Endothelial cell of umbilical vein (primary cell): ENCODE measurements around the gene PPM1F. TPM values are rescaled to one million over a fixed set of nuclear protein-coding genes. Genes with fewer than 3 reads are reported as not detected.

ENCODE experiments used
- BruUV-seq: library from RNA; stranded (reverse); fragments of 400-500 nt; replicated peaks from 2 replicates; lab custom pipeline; 2021; lab: Mats Ljungman, UMichigan
- CTCF ChIA-PET: fragments of 300-600, 350-600 bp; sonication (Branson Sonifier 250); formaldehyde crosslinking; loops from one replicate; lab custom pipeline; 2021; ENCODE audit warnings: antibody characterized with exemption, inconsistent platforms; lab: Charles Lee
- POLR2A ChIA-PET: fragments of 300-600, 350-600 bp; sonication (Branson Sonifier 250); formaldehyde crosslinking; loops from one replicate; lab custom pipeline; 2021; ENCODE audit warnings: antibody characterized with exemption, inconsistent platforms; lab: Charles Lee
- DNase-seq: peaks from one replicate; pipeline ENCODE4 v3.0.0-alpha.2; 2011; ENCODE audit warnings: low read depth, low spot score
- FAIRE-seq: peaks from 2 replicates; lab custom pipeline; 2011; peaks lifted over from hg19 to GRCh38; lab: Jason Lieb, UNC
- H2AFZ ChIP-seq: 2 replicates; pipeline ENCODE4 v1.6.0; 2012; ENCODE audit warnings: low read depth, low read length, control low read depth, inconsistent platforms
- H3K27ac ChIP-seq: 2 replicates; pipeline ENCODE4 v1.5.1; 2011; ENCODE audit warnings: low read depth, mild to moderate bottlenecking, control low read depth, low read length, moderate library complexity; ENCODE audit not compliant: insufficient read depth
- H3K27me3 ChIP-seq, 2 experiments: 2 replicates each; pipeline versions ENCODE4 v1.6.0 to v1.6.1; 2011; ENCODE audit warnings: low read length in 2 of 2, mixed read lengths in 1 of 2; ENCODE audit not compliant: control insufficient read depth in 2 of 2, insufficient read depth in 2 of 2
- H3K36me3 ChIP-seq, 2 experiments: 2 replicates in 1 of 2; 3 replicates in 1 of 2; pipeline ENCODE4 v1.5.1; 2011; ENCODE audit warnings: low read length in 2 of 2, mild to moderate bottlenecking in 1 of 2, moderate library complexity in 1 of 2; ENCODE audit not compliant: control insufficient read depth in 2 of 2, insufficient read depth in 2 of 2; ENCODE audit errors: extremely low read depth in 1 of 2
- H3K4me1 ChIP-seq: 3 replicates; pipeline ENCODE4 v1.5.1; 2011; ENCODE audit warnings: mild to moderate bottlenecking, low read length; ENCODE audit not compliant: control insufficient read depth, insufficient read depth; ENCODE audit errors: extremely low read depth
- H3K4me2 ChIP-seq: 2 replicates; pipeline ENCODE4 v1.6.1; 2011; ENCODE audit warnings: low read length, control low read depth, mixed read lengths; ENCODE audit not compliant: insufficient read depth
- H3K4me3 ChIP-seq, 3 experiments: fragments of 200-600 bp in 1 of 3; sonication (generic), shearing (Covaris generic) in 1 of 3; replicated peaks in 1 of 3; 2 replicates each; pipeline ENCODE4 v1.5.1; 2011 to 2016; ENCODE audit warnings: control low read depth in 3 of 3, low read length in 3 of 3, mild to moderate bottlenecking in 2 of 3, inconsistent platforms in 1 of 3, low read depth in 1 of 3, moderate library complexity in 1 of 3; ENCODE audit not compliant: insufficient read depth in 1 of 3
- H3K79me2 ChIP-seq: 2 replicates; pipeline ENCODE4 v1.6.0; 2012; ENCODE audit warnings: low read length, inconsistent platforms; ENCODE audit not compliant: control insufficient read depth, insufficient read depth
- H3K9ac ChIP-seq: replicated peaks from 2 replicates; pipeline ENCODE3; 2011; ENCODE audit warnings: low read length, control low read depth; ENCODE audit not compliant: insufficient read depth; ENCODE audit errors: extremely low read depth
- H3K9me1 ChIP-seq: replicated peaks from 3 replicates; pipeline ENCODE4 v1.6.0; 2011; ENCODE audit warnings: mild to moderate bottlenecking, low read length; ENCODE audit not compliant: control insufficient read depth, insufficient read depth; ENCODE audit errors: extremely low read depth
- H3K9me3 ChIP-seq: replicated peaks from 2 replicates; pipeline ENCODE4 v1.5.1; 2012; ENCODE audit warnings: low read length, inconsistent platforms; ENCODE audit not compliant: control insufficient read depth, insufficient read depth
- H4K20me1 ChIP-seq: replicated peaks from 2 replicates; pipeline ENCODE3; 2011; ENCODE audit warnings: mild to moderate bottlenecking, low read length; ENCODE audit not compliant: control insufficient read depth, insufficient read depth; ENCODE audit errors: extremely low read depth
- EZH2 ChIP-seq: IDR thresholded peaks from 2 replicates; pipeline ENCODE4 v1.6.1; 2012; ENCODE audit warnings: borderline replicate concordance, low read depth, mild to moderate bottlenecking, moderate library complexity, low read length, inconsistent platforms; ENCODE audit not compliant: severe bottlenecking
- FOS ChIP-seq: IDR thresholded peaks from 2 replicates; pipeline ENCODE4 v1.6.1; 2011; ENCODE audit warnings: mild to moderate bottlenecking, low read length, moderate library complexity, borderline replicate concordance; ENCODE audit not compliant: insufficient read depth
- GATA2 ChIP-seq: IDR thresholded peaks from 2 replicates; pipeline ENCODE4 v1.7.0; 2011; ENCODE audit warnings: low read depth, mild to moderate bottlenecking, moderate library complexity, mixed read lengths, low read length; ENCODE audit not compliant: insufficient read length, insufficient read depth
- JUN ChIP-seq: IDR thresholded peaks from 2 replicates; pipeline ENCODE4 v1.6.1; 2011; ENCODE audit warnings: borderline replicate concordance, low read depth; ENCODE audit not compliant: insufficient read length, insufficient read depth
- MYC ChIP-seq: IDR thresholded peaks from one replicate; pipeline ENCODE4 v1.6.1; 2011; ENCODE audit warnings: mild to moderate bottlenecking, low read depth, low read length
- POLR2A ChIP-seq: IDR thresholded peaks from 2 replicates; pipeline ENCODE4 v1.6.1; 2012; ENCODE audit warnings: low read depth, mild to moderate bottlenecking, control low read depth, low read length
- POLR2AphosphoS5 ChIP-seq: IDR thresholded peaks from 2 replicates; pipeline ENCODE4 v1.6.1; 2012; ENCODE audit warnings: low read depth, mild to moderate bottlenecking, control low read depth, low read length, moderate library complexity; ENCODE audit not compliant: insufficient read depth
- dilution Hi-C: fragments of 300-500 bp; cut with MboI; formaldehyde crosslinking; loops from one replicate; pipeline ENCODE4 v1.15.0; 2019; ENCODE audit warnings: low sequenced_read_pairs; ENCODE audit not compliant: extremely low pct_ligation_motif_present
- intact Hi-C: fragments of 100-400 bp; cut with micrococcal nuclease; formaldehyde crosslinking; loops from one replicate; pipeline ENCODE4 v1.10.0; 2022
- polyA plus RNA-seq, 4 experiments: library from polyadenylated mRNA; depleted of rRNA in 3 of 4; stranded (reverse) in 3 of 4; unstranded in 1 of 4; fragments of >200 nt; gene quantifications; 2 replicates each; pipeline versions ENCODE4 v1.2.1 to v1.2.3, GENCODE V29; 2011 to 2012; ENCODE audit warnings: missing spikeins in 1 of 4
- total RNA-seq: library from RNA; stranded (reverse); gene quantifications from 2 replicates; pipeline ENCODE4 v1.2.3, GENCODE V29; 2021
- TF ChIP-seq, protein P1 (sequence below), 2 donors: IDR thresholded peaks; 1 replicate in 1 of 2; 2 replicates in 1 of 2; pipeline ENCODE4 v1.5.1; 2011; ENCODE audit warnings: low read length in 2 of 2, mild to moderate bottlenecking in 2 of 2, moderate library complexity in 2 of 2, control low read depth in 1 of 2, inconsistent platforms in 1 of 2, low read depth in 1 of 2; ENCODE audit not compliant: insufficient read depth in 1 of 2; ENCODE audit errors: extremely low read depth in 1 of 2
- TF ChIP-seq, protein P2 (sequence below): IDR thresholded peaks from 2 replicates; pipeline ENCODE4 v1.6.1; 2011; ENCODE audit not compliant: insufficient read depth, insufficient read length

Gene PPM1F
- total and polyA plus RNA-seq, 2 donors (not counting 3 experiments of a cell fraction or from before 2014, with no cell fraction given): 107 to 178 TPM

- Histone ChIP-seq H3K27ac (no peak overlapping the region), H2AFZ (no peak overlapping the region), H3K4me3 (no peak overlapping the region), H3K4me2 (no peak overlapping the region), H3K9me1 (no peaks in the 10 kb centered on the region), H3K36me3 (no peaks in the 10 kb centered on the region), H3K9ac (no peak overlapping the region), H4K20me1 (no peaks in the 10 kb centered on the region), H3K79me2 (no peaks in the 10 kb centered on the region), H3K4me1 (no peaks in the 10 kb centered on the region), H3K27me3 (peaks cover 1 to 16% of the 10 kb centered on the region in 2 experiments), H3K9me3 (no peaks in the 10 kb centered on the region)
- CTCF ChIA-PET: interaction anchor here (1.1 to 1.5 kb wide), 2 partner anchors 12 kb away, joined by 3 to 4 read pairs; no protein-coding TSS in a partner anchor
- POLR2A ChIA-PET: no interaction called here
- no peak for FAIRE-seq
- TF ChIP-seq POLR2A (no peak), EZH2 (no peak), POLR2AphosphoS5 (no peak), JUN (no peak), MYC (no peak), FOS (no peak), GATA2 (no peak)
- TF ChIP-seq, protein P1, sequence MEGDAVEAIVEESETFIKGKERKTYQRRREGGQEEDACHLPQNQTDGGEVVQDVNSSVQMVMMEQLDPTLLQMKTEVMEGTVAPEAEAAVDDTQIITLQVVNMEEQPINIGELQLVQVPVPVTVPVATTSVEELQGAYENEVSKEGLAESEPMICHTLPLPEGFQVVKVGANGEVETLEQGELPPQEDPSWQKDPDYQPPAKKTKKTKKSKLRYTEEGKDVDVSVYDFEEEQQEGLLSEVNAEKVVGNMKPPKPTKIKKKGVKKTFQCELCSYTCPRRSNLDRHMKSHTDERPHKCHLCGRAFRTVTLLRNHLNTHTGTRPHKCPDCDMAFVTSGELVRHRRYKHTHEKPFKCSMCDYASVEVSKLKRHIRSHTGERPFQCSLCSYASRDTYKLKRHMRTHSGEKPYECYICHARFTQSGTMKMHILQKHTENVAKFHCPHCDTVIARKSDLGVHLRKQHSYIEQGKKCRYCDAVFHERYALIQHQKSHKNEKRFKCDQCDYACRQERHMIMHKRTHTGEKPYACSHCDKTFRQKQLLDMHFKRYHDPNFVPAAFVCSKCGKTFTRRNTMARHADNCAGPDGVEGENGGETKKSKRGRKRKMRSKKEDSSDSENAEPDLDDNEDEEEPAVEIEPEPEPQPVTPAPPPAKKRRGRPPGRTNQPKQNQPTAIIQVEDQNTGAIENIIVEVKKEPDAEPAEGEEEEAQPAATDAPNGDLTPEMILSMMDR (IDR thresholded peaks at IDR 0.05; ENCODE audit: extremely low read depth in 1 of 2, insufficient read depth in 1 of 2, low read depth in 1 of 2, low read length in 2 of 2): no peak
- TF ChIP-seq, protein P2, sequence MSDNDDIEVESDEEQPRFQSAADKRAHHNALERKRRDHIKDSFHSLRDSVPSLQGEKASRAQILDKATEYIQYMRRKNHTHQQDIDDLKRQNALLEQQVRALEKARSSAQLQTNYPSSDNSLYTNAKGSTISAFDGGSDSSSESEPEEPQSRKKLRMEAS: no peak
- no peak for DNase-seq
- intact Hi-C loops: no loop called here
- no TSS peak for BruUV-seq
- dilution Hi-C loops: no loop called here
These were observed 43.6 kb upstream of the PPM1F start for GRCh38 chr22:21996175-21996720.
